Gastrocnemius medialis (tissue), 4 donors: ENCODE data around the gene CDK5R1. TPM values are rescaled to one million over a fixed set of nuclear protein-coding genes. Genes with fewer than 3 reads are reported as not detected.

Experiments used
- ATAC-seq, 2 donors: fragments of 150-250 bp; one replicate each; pipeline ENCODE4 v1.9.1; 2016
- DNase-seq, 2 donors: peaks; one replicate each; pipeline ENCODE4 v3.0.0-alpha.2; 2019
- H3K27ac ChIP-seq, 4 donors: fragments of 200-600 bp; sonication (generic); 1 replicate in 1 of 4; 2 replicates in 3 of 4; pipeline ENCODE4 v1.5.1; 2016 to 2018; ENCODE audit warnings: mild to moderate bottlenecking in 2 of 4, moderate library complexity in 1 of 4
- H3K27me3 ChIP-seq, 3 donors: fragments of 200-600 bp; sonication (generic) in 2 of 3; 1 replicate in 1 of 3; 2 replicates in 2 of 3; pipeline versions ENCODE4 v1.5.1 to v1.6.0; 2016 to 2019; ENCODE audit warnings: mild to moderate bottlenecking in 1 of 3, moderate library complexity in 1 of 3
- H3K36me3 ChIP-seq, 2 donors: fragments of 200-600 bp; sonication (generic) in 1 of 2; one replicate each; pipeline ENCODE4 v1.5.1; 2017 to 2018
- H3K4me1 ChIP-seq, 2 donors: fragments of 200-600 bp; sonication (generic) in 1 of 2; one replicate each; pipeline ENCODE4 v1.5.1; 2016 to 2017; ENCODE audit warnings: mild to moderate bottlenecking in 2 of 2
- H3K4me3 ChIP-seq, 4 donors: fragments of 200-600 bp; sonication (generic) in 3 of 4; 1 replicate in 1 of 4; 2 replicates in 3 of 4; pipeline ENCODE4 v1.5.1; 2016 to 2019; ENCODE audit warnings: mild to moderate bottlenecking in 2 of 4
- H3K9me3 ChIP-seq, 3 donors: fragments of 200-600 bp; sonication (generic) in 2 of 3; 1 replicate in 1 of 3; 2 replicates in 2 of 3; pipeline ENCODE4 v1.5.1; 2016 to 2019
- POLR2A ChIP-seq, 2 donors: fragments of 450-650 bp; IDR thresholded peaks; one replicate each; pipeline ENCODE4 v1.6.1; 2017; ENCODE audit warnings: antibody characterized with exemption in 2 of 2, mild to moderate bottlenecking in 2 of 2, moderate library complexity in 2 of 2
- in situ Hi-C, 4 donors: fragments of 200-750 bp; cut with MboI; loops; one replicate each; pipeline versions ENCODE4 v1.15.0 to v1.8.0; 2017; ENCODE audit warnings: low sequenced_read_pairs in 4 of 4
- intact Hi-C: fragments of 100-400 bp; cut with DNase I; formaldehyde crosslinking; loops from one replicate; pipeline ENCODE4 v1.15.1; 2023; ENCODE audit warnings: low total_unique reads
- total RNA-seq, 4 donors: library from RNA; depleted of rRNA; stranded (reverse); fragments of >200 nt; gene quantifications; one replicate each; pipeline versions ENCODE4 v1.1.0 to v1.2.3, GENCODE V29; 2016
- TF ChIP-seq, protein P1 (sequence below), 5 experiments: fragments of 450-650 bp in 3 of 5; fragments of 200-600 bp in 2 of 5; sonication (generic) in 2 of 5; IDR thresholded peaks in 4 of 5; conservative IDR thresholded peaks in 1 of 5; 1 replicate in 4 of 5; 2 replicates in 1 of 5; pipeline ENCODE4 v1.5.1; 2016 to 2019; ENCODE audit warnings: antibody characterized with exemption in 5 of 5, mild to moderate bottlenecking in 3 of 5, moderate library complexity in 3 of 5

Gene CDK5R1
- total RNA-seq, 4 donors from 2014 or later, result 0.15 to 2.2 (median 1.5) TPM

- H3K27ac ChIP-seq, result peak overlapping the region; percentile 19 to 64 (median 37)
- ATAC-seq (no peak), DNase-seq (no peak)
- no peaks in the 10 kb centered on the region for H3K27me3 ChIP-seq
- H3K9me3 ChIP-seq, result no peaks in the 10 kb centered on the region
- TF ChIP-seq, protein P1, sequence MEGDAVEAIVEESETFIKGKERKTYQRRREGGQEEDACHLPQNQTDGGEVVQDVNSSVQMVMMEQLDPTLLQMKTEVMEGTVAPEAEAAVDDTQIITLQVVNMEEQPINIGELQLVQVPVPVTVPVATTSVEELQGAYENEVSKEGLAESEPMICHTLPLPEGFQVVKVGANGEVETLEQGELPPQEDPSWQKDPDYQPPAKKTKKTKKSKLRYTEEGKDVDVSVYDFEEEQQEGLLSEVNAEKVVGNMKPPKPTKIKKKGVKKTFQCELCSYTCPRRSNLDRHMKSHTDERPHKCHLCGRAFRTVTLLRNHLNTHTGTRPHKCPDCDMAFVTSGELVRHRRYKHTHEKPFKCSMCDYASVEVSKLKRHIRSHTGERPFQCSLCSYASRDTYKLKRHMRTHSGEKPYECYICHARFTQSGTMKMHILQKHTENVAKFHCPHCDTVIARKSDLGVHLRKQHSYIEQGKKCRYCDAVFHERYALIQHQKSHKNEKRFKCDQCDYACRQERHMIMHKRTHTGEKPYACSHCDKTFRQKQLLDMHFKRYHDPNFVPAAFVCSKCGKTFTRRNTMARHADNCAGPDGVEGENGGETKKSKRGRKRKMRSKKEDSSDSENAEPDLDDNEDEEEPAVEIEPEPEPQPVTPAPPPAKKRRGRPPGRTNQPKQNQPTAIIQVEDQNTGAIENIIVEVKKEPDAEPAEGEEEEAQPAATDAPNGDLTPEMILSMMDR (IDR thresholded peaks at IDR 0.05 in 4 of 5, conservative IDR thresholded peaks at IDR 0.05 in 1 of 5), result no peak
- TF ChIP-seq POLR2A (IDR thresholded peaks at IDR 0.05), result no peak
- intact Hi-C loops (loop anchor here (5.0 kb wide), 1 partner anchor 132 kb away; the partner anchor contains the start of gene ZNF207), in situ Hi-C loops (loop anchor here in 1 of 4 donors (25.0 kb wide), 1 partner anchor 403 kb away; the partner anchor contains the start of gene MYO1D)
- peaks cover 0 to 42% of the 10 kb centered on the region in 2 donors for H3K36me3 ChIP-seq
- no peak overlapping the region for H3K4me3 ChIP-seq
- H3K4me1 ChIP-seq, result peaks cover 12 to 30% of the 10 kb centered on the region in 2 donors
These were observed 2.7 kb upstream of the CDK5R1 start for GRCh38 chr17:32484041-32484461.

DNA sequence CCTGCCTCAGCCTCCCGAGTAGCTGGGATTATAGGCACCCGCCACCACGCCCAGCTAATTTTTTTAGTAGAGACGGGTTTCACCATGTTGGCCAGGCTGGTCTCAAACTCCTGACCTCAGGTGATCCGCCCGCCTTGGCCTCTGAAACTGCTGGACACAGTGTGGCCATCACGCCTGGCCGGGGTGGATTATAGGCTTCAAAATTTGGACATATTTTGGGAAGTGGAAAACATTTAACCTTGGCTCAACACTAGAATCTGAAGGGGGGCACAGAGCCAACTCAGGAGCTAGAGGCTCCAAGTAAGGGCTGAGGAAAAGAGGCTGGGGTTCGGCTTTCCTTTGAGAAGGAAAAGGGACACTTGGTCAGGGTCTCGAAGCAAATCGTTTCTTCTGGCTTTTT lies 2.2 kb upstream of the CDK5R1 start:
- no peak for TF ChIP-seq POLR2A (IDR thresholded peaks at IDR 0.05)
- TF ChIP-seq, protein P1 (IDR thresholded peaks at IDR 0.05 in 4 of 5, conservative IDR thresholded peaks at IDR 0.05 in 1 of 5), result no peak
- Histone ChIP-seq H3K27me3 (no peaks in the 10 kb centered on the region), H3K36me3 (peaks cover 0 to 37% of the 10 kb centered on the region in 2 donors), H3K27ac (peak overlapping the region in 1 of 4 donors; percentile 64), H3K4me3 (no peak overlapping the region), H3K4me1 (peaks cover 12 to 26% of the 10 kb centered on the region in 2 donors), H3K9me3 (no peaks in the 10 kb centered on the region)
- in situ Hi-C loops, result loop anchor here in 1 of 4 donors (25.0 kb wide), 1 partner anchor 403 kb away; the partner anchor contains the start of gene MYO1D
- ATAC-seq, result no peak
- intact Hi-C loops, result loop anchor here (5.0 kb wide), 2 partner anchors 132 to 273 kb away; partner anchors contain the start of gene ZNF207
- DNase-seq, result no peak

DNA sequence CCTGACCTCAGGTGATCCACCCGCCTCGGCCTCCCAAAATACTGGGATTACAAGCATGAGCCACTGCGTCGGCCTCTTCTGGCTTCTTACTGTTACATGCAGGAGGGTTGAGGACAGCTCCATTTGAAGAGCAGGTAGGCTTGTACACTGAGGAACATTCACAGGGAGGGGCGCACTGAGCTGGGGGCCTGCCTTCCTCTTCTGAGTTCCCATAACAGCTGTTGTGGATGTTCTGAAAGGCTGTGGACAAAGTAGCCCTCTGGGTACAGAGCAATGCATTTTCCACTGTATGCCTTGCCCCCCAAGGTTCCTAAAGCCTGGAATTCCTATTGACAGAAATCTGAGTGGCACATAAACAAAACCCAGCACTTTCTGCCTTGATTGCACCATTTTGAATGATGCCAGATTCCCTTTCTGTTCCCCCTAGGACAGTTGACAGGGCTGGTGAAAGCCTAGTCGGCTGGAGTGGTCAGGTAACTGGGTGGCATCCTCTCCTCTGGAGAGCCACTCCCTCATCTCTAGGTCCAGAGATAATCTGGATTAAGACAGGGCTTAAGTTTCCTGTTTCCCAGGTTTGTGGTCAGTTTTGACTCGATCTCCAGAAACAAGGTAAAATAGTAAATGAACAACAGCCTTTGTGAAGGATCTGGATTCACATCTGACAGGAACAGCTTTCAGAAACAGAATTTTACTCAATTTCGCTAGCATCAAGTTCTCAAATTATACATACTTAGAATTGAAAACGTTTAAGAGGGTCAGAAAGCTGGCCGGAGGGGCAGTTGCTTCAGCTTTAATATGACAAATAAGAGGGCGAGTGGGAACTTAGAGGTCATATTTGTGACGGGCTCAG lies 1.3 kb upstream of the CDK5R1 start:
- Histone ChIP-seq H3K4me1 (peaks cover 12 to 26% of the 10 kb centered on the region in 2 donors), H3K27me3 (no peaks in the 10 kb centered on the region), H3K9me3 (no peaks in the 10 kb centered on the region), H3K4me3 (peak overlapping the region; percentile 48 to 75 (median 55)), H3K27ac (peak overlapping the region; percentile 79 to 93 (median 86)), H3K36me3 (peaks cover 0 to 28% of the 10 kb centered on the region in 2 donors)
- ATAC-seq (no peak), DNase-seq (no peak)
- intact Hi-C loops, result loop anchor here (5.0 kb wide), 1 partner anchor 272 kb away; no protein-coding TSS in a partner anchor
- in situ Hi-C loops, result loop anchor here in 1 of 4 donors (25.0 kb wide), 1 partner anchor 402 kb away; the partner anchor contains the start of gene MYO1D
- TF ChIP-seq POLR2A (IDR thresholded peaks at IDR 0.05), result no peak
- TF ChIP-seq, protein P1 (IDR thresholded peaks at IDR 0.05 in 4 of 5, conservative IDR thresholded peaks at IDR 0.05 in 1 of 5), result no peak

- intact Hi-C loops, result loop anchor here (5.0 kb wide), 1 partner anchor 271 kb away; no protein-coding TSS in a partner anchor
- peak; percentile 46 to 71 for DNase-seq
- H3K4me1 ChIP-seq, result peaks cover 12 to 26% of the 10 kb centered on the region in 2 donors
- TF ChIP-seq POLR2A (IDR thresholded peaks at IDR 0.05), result peak in 1 of 2 donors; percentile 59
- TF ChIP-seq, protein P1 (IDR thresholded peaks at IDR 0.05 in 4 of 5, conservative IDR thresholded peaks at IDR 0.05 in 1 of 5), result no peak
- in situ Hi-C loops, result loop anchor here in 1 of 4 donors (25.0 kb wide), 1 partner anchor 401 kb away; the partner anchor contains the start of gene MYO1D
- H3K27me3 ChIP-seq, result no peaks in the 10 kb centered on the region
- peaks cover 0 to 21% of the 10 kb centered on the region in 2 donors for H3K36me3 ChIP-seq
- ATAC-seq, result peak; percentile 72 to 73
- peak overlapping the region; percentile 48 to 75 (median 55) for H3K4me3 ChIP-seq
- no peaks in the 10 kb centered on the region for H3K9me3 ChIP-seq
- peak overlapping the region; percentile 79 to 93 (median 86) for H3K27ac ChIP-seq
These were observed 587 bp upstream of the CDK5R1 start for GRCh38 chr17:32486111-32486700.
